SJSA1 (cell line): Measurements from ENCODE around the gene RPN2. TPM values are rescaled to one million over a fixed set of nuclear protein-coding genes. Genes with fewer than 3 reads are reported as not detected.

ENCODE experiments used
- DNase-seq, 2 experiments: peaks; one replicate each; pipeline ENCODE4 v3.0.0-alpha.2; 2015 to 2020; ENCODE audit warnings: low spot score in 2 of 2, low read depth in 1 of 2
- H3K27ac ChIP-seq: fragments of 250-450 bp; sonication (Bioruptor Pico); 2 replicates; pipeline ENCODE4 v1.5.1; 2020; ENCODE audit warnings: mild to moderate bottlenecking, moderate library complexity
- H3K27me3 ChIP-seq: fragments of 250-450 bp; sonication (Bioruptor Pico); replicated peaks from 2 replicates; pipeline ENCODE4 v1.5.1; 2020; ENCODE audit warnings: mild to moderate bottlenecking, moderate library complexity
- H3K36me3 ChIP-seq: fragments of 250-450 bp; sonication (Bioruptor Pico); 2 replicates; pipeline ENCODE4 v1.5.1; 2020; ENCODE audit warnings: mild to moderate bottlenecking
- H3K4me1 ChIP-seq: fragments of 250-450 bp; sonication (Bioruptor Pico); replicated peaks from 2 replicates; pipeline ENCODE4 v1.6.1; 2021; ENCODE audit warnings: mild to moderate bottlenecking
- H3K4me3 ChIP-seq: fragments of 250-450 bp; sonication (Bioruptor Pico); 2 replicates; pipeline ENCODE4 v1.5.1; 2020; ENCODE audit warnings: mild to moderate bottlenecking
- H3K9me3 ChIP-seq: fragments of 250-450 bp; sonication (Bioruptor Pico); replicated peaks from 2 replicates; pipeline ENCODE4 v1.5.1; 2020; ENCODE audit warnings: mild to moderate bottlenecking
- total RNA-seq: library from RNA; depleted of rRNA; stranded (reverse); fragments of >200 nt; shearing (Covaris generic); gene quantifications from 2 replicates; pipeline ENCODE4 v1.2.3, GENCODE V29; 2014

RPN2 gene
- total RNA-seq, 1 experiment from 2014 or later: 402 TPM

DNA sequence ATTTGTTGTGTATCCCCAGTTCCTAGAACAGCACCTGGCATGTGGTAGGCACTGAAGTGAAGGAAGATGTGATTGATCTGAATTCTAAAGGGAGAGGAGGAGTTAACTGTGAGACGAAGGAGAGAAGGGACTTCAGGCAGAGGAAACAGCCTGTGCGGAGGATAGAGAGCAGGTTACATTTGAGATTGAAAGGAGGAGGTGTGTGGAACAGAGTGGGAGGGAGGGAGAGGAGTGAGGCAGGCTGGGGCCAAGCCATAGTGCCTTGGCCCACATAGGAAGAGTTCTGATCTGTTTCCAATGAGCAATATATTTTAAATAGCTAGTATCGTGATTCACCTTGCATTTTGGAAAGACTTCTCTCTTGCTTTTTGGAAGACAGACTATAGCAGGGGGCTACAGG lies 14.1 kb downstream of the RPN2 start:
- H3K4me1 ChIP-seq: no peaks in the 10 kb centered on the region
- H3K27me3 ChIP-seq: no peaks in the 10 kb centered on the region
- H3K27ac ChIP-seq: no peak overlapping the region
- no peaks in the 10 kb centered on the region for H3K9me3 ChIP-seq
- no peak overlapping the region for H3K4me3 ChIP-seq
- no peak for DNase-seq
- H3K36me3 ChIP-seq: peaks cover 50% of the 10 kb centered on the region

DNA sequence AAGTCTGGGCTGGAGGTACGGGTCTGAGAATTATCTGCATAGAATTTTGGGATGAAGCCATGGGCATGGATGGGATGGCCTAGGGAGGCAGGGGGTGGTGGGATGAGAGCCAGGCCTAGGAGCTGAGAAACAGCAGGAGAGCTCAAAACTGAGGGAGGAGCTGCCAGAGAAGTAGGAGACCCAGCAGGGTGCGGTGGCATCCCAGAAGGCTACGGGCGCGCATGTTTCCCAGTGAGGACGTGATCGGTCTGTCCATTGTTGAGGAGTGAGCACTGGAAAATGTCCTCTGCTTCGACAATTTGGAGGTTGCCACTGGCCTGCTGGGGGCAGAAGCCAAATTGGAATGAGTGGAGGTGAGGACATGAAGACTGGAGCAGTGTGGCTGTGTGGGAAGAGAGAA lies 14.7 kb downstream of the RPN2 start:
- no peak for DNase-seq
- Histone ChIP-seq H3K27ac (no peak overlapping the region), H3K4me1 (no peaks in the 10 kb centered on the region), H3K36me3 (peaks cover 48% of the 10 kb centered on the region), H3K27me3 (no peaks in the 10 kb centered on the region), H3K4me3 (no peak overlapping the region), H3K9me3 (no peaks in the 10 kb centered on the region)

DNA sequence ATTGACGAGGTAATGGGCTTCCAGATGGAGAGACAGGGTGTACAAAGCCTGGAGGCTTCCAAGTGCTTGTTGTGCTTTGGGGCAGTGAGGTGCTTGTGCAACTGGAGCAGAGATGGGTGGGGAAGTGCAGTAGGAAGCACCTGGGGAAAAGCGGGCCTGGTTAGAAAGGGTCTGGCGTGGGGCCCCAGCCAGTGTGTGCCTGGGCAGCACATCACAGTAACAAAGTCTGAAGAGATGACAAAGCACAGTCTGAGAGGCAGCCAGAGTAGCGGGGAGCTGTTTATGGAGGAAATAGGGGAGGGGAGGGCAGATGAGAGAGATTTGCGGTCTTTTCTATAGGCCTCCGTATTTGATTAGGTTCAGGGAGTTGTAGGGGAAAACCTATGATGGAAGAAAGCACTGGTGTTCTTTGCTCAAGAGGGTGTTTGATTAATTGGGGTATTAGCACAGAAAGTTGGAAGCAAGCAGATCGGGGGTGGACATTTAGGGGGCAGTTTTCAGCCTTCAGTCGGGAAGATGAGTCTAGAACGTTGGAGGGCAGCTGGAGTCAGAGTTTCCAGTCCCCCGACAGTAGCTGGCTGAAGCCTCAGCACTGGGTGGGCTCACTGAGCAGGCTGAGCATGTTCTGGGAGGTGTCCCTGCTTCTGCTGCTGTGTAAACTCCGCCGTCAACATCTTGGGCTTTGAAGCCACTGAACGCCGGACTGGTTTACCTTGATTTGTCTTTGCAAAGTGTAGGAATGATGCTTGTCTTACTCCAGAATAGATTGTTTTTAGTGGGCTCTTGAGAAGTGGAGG lies 15.7 kb downstream of the RPN2 start:
- Histone ChIP-seq H3K4me3 (no peak overlapping the region), H3K36me3 (peaks cover 48% of the 10 kb centered on the region), H3K4me1 (no peaks in the 10 kb centered on the region), H3K27me3 (no peaks in the 10 kb centered on the region), H3K27ac (no peak overlapping the region), H3K9me3 (no peaks in the 10 kb centered on the region)
- DNase-seq: no peak

DNA sequence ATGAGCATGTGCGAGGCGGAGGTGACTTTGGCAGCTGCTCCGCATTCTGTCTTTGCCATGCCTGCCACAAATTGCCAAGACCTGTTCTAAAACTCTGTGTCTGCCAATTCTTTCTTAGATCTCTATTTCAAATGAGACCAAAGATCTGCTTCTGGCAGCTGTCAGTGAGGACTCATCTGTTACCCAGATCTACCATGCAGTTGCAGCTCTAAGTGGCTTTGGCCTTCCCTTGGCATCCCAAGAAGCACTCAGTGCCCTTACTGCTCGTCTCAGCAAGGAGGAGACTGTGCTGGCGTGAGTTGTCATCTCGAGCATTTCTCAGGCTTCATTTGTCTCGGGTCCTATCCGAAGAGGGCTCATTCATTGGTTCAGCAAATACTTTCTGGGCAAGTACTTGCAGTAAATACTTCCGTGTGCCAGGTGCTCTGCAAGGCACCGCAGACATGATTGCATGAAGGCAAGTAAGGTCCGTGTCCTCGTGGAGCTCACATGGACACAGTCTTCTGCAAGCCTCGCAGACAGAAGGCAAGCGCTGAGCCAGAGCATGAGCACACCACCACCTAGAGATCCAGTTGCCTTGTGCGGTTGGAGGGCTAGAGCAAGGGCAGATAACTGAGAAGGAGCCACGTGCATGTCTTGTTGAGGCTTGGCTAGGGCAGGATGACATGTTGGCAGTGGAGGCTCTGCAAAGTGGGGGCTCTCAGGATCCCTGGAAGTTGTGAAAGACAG lies 20.0 kb downstream of the RPN2 start:
- Histone ChIP-seq H3K4me1 (peaks cover 15% of the 10 kb centered on the region), H3K27ac (no peak overlapping the region), H3K36me3 (peaks cover 56% of the 10 kb centered on the region), H3K4me3 (no peak overlapping the region), H3K27me3 (no peaks in the 10 kb centered on the region), H3K9me3 (no peaks in the 10 kb centered on the region)
- no peak for DNase-seq

DNA sequence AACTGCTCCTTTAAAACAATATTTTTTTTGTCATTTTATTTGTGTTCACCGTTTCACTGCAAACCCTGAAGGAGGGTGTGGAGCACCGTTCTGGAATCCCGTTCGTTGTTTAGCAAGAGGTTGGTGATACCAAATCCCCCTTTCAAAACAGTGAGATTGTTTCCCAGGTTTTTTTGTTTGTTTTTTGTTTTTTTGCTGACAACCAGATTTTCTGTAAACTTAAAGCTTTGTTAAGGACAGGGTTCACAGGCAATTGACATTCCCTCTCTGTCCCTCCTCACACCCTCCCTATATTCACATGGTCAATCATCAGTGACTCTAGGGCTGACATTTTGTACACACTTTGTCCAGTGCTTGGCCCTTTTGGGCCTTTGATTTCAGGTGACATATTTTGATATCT lies 21.2 kb downstream of the RPN2 start:
- peaks cover 69% of the 10 kb centered on the region for H3K36me3 ChIP-seq

DNA sequence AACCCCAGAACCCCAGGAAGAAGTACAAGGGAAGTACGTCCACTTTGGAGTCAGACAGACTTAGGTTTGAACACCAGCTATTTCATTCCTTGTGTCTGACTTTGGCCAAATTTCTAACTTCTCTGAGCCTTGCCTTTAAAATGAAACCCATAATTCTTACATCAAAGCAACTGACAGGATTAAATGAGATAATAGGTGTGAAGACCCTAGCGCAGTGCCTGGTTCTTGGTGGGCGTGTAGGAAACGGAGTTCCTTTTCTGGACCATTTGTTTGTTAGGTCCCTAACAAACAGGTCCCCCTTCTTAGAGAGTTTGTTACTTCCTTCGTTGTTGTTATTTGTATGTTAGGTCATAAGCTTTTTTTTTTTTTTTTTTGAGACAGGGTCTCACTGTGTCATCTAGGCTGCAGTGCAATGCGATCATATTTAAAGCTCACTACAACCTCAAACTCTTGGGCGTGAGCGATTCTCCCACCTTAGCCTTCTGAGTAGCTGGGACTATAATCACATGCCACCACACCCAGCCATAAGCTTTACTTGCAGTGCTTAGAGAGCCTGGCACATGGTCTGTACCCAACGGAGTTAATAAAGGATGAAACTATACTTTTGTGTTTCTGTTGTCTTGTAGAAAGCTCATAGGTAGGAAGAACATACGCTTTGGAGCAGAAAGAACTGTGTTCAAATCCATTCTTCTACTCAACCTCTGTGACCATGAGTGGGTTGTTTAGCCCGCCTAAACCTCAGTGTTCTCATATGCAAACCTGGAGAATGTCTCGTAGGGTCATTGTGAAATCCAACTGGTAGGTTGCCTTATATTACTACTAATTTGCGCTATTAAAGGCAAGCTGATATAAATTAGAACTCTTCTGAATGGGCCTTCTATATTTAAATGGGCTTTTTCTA lies 22.0 kb downstream of the RPN2 start:
- H3K27ac ChIP-seq: peak overlapping the region; percentile 91
- H3K4me3 ChIP-seq: no peak overlapping the region

More for the DNA sequence above, 21.2 kb downstream of the RPN2 start:
- Histone ChIP-seq H3K27ac (no peak overlapping the region), H3K9me3 (no peaks in the 10 kb centered on the region), H3K27me3 (no peaks in the 10 kb centered on the region), H3K4me1 (peaks cover 15% of the 10 kb centered on the region), H3K4me3 (no peak overlapping the region)
- no peak for DNase-seq

DNA sequence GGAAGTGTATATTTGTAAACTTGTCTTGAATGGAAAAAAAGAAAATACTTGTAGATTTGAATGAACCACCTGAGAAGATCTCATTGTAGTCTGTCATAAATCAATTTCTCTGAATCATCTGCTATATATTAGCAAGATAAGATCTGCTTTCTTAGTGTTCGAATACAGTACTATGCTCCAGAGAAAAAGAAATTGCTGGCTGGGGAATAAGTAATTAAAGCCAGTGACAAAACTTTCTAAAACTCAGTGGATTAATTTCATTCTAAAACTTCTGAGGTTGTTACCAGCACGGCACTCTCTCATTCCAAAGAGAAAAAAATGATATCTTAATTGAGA lies 22.7 kb downstream of the RPN2 start:
- Histone ChIP-seq H3K27me3 (no peaks in the 10 kb centered on the region), H3K4me1 (peaks cover 15% of the 10 kb centered on the region), H3K4me3 (peak overlapping the region; percentile 15), H3K36me3 (peaks cover 76% of the 10 kb centered on the region), H3K27ac (peak overlapping the region; percentile 91), H3K9me3 (no peaks in the 10 kb centered on the region)
- DNase-seq: no peak

More for the DNA sequence above, 22.0 kb downstream of the RPN2 start:
- H3K36me3 ChIP-seq: peaks cover 76% of the 10 kb centered on the region
- H3K27me3 ChIP-seq: no peaks in the 10 kb centered on the region
- no peaks in the 10 kb centered on the region for H3K9me3 ChIP-seq
- no peak for DNase-seq
- peaks cover 15% of the 10 kb centered on the region for H3K4me1 ChIP-seq

DNA sequence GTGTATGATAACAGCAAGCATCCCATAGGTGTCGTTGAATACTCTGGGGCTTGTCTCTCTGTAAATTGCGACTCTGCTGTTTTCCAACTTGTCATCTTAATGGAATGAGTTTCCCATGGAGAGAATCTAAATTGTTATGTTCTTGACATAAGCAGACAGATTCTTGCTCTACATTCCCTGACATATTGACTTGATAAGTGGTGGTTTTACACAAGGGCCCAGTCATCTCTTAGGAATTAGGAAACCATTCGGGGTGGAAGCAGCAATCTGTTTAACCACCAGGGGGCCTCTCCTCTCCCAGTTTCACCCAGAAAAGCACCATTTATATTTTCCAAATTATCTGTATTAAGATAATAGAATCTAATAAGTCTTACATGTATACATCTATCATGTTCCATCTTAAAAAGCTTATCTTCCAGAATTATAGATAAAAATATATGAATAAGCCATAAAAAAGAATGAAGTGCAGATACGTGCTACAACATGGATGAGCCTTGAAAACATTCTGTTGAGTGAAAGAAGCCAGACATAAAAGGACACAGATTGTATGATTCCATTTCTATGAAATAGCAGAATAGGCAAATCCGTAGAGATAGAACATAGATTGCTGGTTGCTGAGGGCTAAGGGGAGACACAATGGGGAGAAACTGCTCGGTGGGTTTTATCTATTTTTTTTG lies 23.3 kb downstream of the RPN2 start:
- H3K36me3 ChIP-seq: peaks cover 78% of the 10 kb centered on the region
- H3K9me3 ChIP-seq: no peaks in the 10 kb centered on the region
- H3K27me3 ChIP-seq: no peaks in the 10 kb centered on the region
- peak overlapping the region; percentile 15 for H3K4me3 ChIP-seq
- peak; percentile 73 to 95 for DNase-seq
- peak overlapping the region; percentile 91 for H3K27ac ChIP-seq
- peaks cover 15% of the 10 kb centered on the region for H3K4me1 ChIP-seq

DNA sequence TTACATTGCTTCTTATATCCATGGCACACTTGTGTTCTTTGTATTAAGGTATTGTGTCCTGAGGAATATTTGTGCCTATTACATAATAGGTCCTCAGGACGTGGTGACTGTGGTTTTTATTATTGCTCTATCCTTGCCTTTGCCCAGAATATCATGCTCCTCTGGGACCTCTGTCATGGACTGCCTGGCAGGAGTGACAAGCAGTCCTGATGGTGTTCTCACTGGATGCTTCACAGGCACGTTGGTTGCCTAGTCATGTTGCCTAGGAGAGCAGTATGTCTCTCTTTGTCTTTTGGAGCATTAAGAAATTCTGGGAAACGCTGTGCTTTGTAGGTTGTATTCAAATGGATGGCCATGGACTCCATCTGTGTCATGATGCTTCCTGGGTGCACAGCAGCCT lies 24.9 kb downstream of the RPN2 start:
- DNase-seq: no peak
- Histone ChIP-seq H3K36me3 (peaks cover 90% of the 10 kb centered on the region), H3K27ac (no peak overlapping the region)

DNA sequence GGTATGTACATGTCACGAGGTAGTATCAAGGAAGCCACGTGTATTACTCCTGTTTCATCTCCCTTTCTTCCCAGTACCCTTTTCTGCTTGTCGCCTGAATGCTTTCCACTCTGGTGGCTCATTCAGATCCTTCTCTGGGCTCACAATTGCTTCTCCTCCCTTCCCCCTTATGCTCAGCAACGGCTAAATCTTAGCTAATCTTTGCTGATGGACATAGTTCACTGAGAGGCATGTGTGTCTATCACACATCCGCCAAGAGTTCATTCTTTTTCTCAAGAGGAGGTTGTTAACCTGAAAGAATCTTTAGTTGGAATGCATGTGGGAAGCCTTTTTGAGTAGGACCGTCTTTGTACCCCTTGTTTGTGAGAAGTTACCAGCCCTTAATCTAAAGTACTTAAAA lies 26.0 kb downstream of the RPN2 start:
- Histone ChIP-seq H3K27me3 (no peaks in the 10 kb centered on the region), H3K4me1 (peaks cover 15% of the 10 kb centered on the region), H3K27ac (no peak overlapping the region), H3K36me3 (peaks cover 92% of the 10 kb centered on the region), H3K4me3 (no peak overlapping the region), H3K9me3 (no peaks in the 10 kb centered on the region)
- DNase-seq: no peak

More for the DNA sequence above, 24.9 kb downstream of the RPN2 start:
- Histone ChIP-seq H3K27me3 (no peaks in the 10 kb centered on the region), H3K4me3 (no peak overlapping the region), H3K4me1 (peaks cover 15% of the 10 kb centered on the region), H3K9me3 (no peaks in the 10 kb centered on the region)

DNA sequence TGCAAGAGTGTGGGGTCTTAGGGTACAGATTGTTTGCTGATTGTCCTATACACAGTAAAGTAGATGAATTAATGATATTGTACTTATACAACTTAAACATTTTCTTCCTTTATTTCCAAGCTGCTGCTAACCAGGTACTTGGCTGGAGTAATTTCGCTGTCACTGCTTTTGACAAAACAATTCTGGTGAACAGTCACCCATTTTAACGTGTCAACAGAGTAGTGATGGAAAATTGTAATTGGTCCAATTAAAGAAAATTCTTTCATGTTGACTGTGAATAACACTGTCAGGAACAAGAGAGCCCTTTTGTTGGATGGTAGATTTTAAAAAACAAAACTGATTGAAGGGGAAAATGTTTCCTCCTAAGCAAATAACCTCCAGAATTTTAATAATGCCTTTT lies 26.7 kb downstream of the RPN2 start:
- peaks cover 15% of the 10 kb centered on the region for H3K4me1 ChIP-seq
- peaks cover 92% of the 10 kb centered on the region for H3K36me3 ChIP-seq
- no peak for DNase-seq
- H3K4me3 ChIP-seq: no peak overlapping the region
- no peaks in the 10 kb centered on the region for H3K27me3 ChIP-seq
- no peak overlapping the region for H3K27ac ChIP-seq
- H3K9me3 ChIP-seq: no peaks in the 10 kb centered on the region

DNA sequence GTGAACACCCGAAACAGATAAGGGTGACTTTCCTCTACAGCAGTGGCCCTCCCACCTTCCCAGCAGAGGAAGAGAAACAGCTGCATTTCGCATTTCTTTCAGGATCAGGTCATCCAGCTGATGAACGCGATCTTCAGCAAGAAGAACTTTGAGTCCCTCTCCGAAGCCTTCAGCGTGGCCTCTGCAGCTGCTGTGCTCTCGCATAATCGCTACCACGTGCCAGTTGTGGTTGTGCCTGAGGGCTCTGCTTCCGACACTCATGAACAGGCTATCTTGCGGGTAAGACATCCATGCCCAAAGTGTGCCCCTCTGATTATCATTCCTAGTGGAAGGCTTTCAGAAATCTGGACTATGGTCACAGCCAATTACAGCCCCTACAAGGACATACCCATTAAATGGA lies 28.0 kb downstream of the RPN2 start:
- Histone ChIP-seq H3K27me3 (no peaks in the 10 kb centered on the region), H3K4me3 (no peak overlapping the region), H3K9me3 (no peaks in the 10 kb centered on the region), H3K27ac (no peak overlapping the region), H3K36me3 (peaks cover 97% of the 10 kb centered on the region), H3K4me1 (peaks cover 6% of the 10 kb centered on the region)
- no peak for DNase-seq

DNA sequence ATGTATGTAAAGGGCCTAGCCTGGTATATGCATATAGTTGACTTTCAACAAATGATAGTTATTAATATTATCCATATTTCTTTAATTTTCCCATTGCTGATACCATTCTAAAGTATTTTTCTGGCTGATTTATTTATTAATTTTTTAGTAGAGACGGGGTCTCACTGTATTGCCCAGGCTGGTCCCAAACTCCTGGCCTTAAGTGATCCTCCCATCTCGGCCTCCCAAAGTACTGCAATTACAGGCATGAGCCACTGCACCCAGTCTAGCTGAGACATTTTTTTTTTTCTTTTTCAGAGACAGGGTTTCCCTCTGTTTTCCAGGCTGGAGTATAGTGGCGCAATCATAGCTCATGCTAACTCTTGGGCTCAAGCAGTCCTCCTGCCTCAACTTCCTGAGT lies 30.1 kb downstream of the RPN2 start:
- no peaks in the 10 kb centered on the region for H3K9me3 ChIP-seq
- peaks cover 98% of the 10 kb centered on the region for H3K36me3 ChIP-seq
- H3K27me3 ChIP-seq: no peaks in the 10 kb centered on the region
- H3K4me1 ChIP-seq: no peaks in the 10 kb centered on the region
- no peak overlapping the region for H3K4me3 ChIP-seq
- no peak overlapping the region for H3K27ac ChIP-seq
- no peak for DNase-seq
